Fibroblast of the conjunctiva (primary cell): ENCODE data around the gene KCNMB1.
A peak's percentile ranks its signal among the peaks of the same experiment; 100 is the strongest.

ENCODE experiments used
- DNase-seq: peaks from one replicate; pipeline ENCODE4 v3.0.0-alpha.2; 2010; ENCODE audit warnings: low read depth

Gene KCNMB1

GRCh38 chr5:170388818-170389549, at the start of gene KCNMB1:
KCNMB1 (minus strand) TSS chr5:170389367; CDS start chr5:170385447, 3,920 bp downstream.
- no peak for DNase-seq

- no peak for DNase-seq
Observed at GRCh38 chr5:170438581-170438980, 49.4 kb upstream of the KCNMB1 start.

- DNase-seq = no peak
Observed at GRCh38 chr5:170437621-170438375, 48.6 kb upstream of the KCNMB1 start.

- no peak for DNase-seq
Observed at GRCh38 chr5:170436335-170436734, 47.2 kb upstream of the KCNMB1 start.

GRCh38 chr5:170434966-170435605, 45.9 kb upstream of the KCNMB1 start:
- DNase-seq = peak; percentile 24

- no peak for DNase-seq
Observed at GRCh38 chr5:170432669-170433068, 43.5 kb upstream of the KCNMB1 start.

GRCh38 chr5:170431571-170431970, 42.4 kb upstream of the KCNMB1 start:
- DNase-seq = no peak

GRCh38 chr5:170430866-170431437, 41.8 kb upstream of the KCNMB1 start:
- no peak for DNase-seq

- DNase-seq = no peak
Observed at GRCh38 chr5:170430256-170430655, 41.1 kb upstream of the KCNMB1 start.

- DNase-seq = no peak
Observed at GRCh38 chr5:170429014-170429413, 39.8 kb upstream of the KCNMB1 start.

- peak; percentile 17 for DNase-seq
Observed at GRCh38 chr5:170427672-170428236, 38.6 kb upstream of the KCNMB1 start.

GRCh38 chr5:170426786-170427185, 37.6 kb upstream of the KCNMB1 start:
- DNase-seq = no peak

- DNase-seq = no peak
Observed at GRCh38 chr5:170426149-170426767, 37.1 kb upstream of the KCNMB1 start.

GRCh38 chr5:170425731-170426130, 36.6 kb upstream of the KCNMB1 start:
- no peak for DNase-seq

- DNase-seq = no peak
Observed at GRCh38 chr5:170424629-170425028, 35.5 kb upstream of the KCNMB1 start.

GRCh38 chr5:170423692-170424091, 34.5 kb upstream of the KCNMB1 start:
- no peak for DNase-seq

GRCh38 chr5:170421826-170422225, 32.7 kb upstream of the KCNMB1 start:
- no peak for DNase-seq

- DNase-seq = peak; percentile 68
Observed at GRCh38 chr5:170420806-170421412, 31.7 kb upstream of the KCNMB1 start.

- no peak for DNase-seq
Observed at GRCh38 chr5:170419643-170420042, 30.5 kb upstream of the KCNMB1 start.

GRCh38 chr5:170418736-170419135, 29.6 kb upstream of the KCNMB1 start:
- no peak for DNase-seq

GRCh38 chr5:170416526-170416925, 27.4 kb upstream of the KCNMB1 start:
- DNase-seq = no peak
